Duodenal mucosa (tissue), 2 donors: Measurements from ENCODE around the gene GRIK4.

Experiments
- H3K27ac ChIP-seq: one replicate; pipeline ENCODE4 v1.7.0; 2013; ENCODE audit warnings: low read depth, low read length
- H3K27me3 ChIP-seq, 2 donors: one replicate each; pipeline ENCODE4 v1.7.0; 2013; ENCODE audit warnings: low read length in 2 of 2, control low read depth in 1 of 2; ENCODE audit not compliant: insufficient read depth in 2 of 2, control insufficient read depth in 1 of 2
- H3K36me3 ChIP-seq, 2 donors: one replicate each; pipeline ENCODE4 v1.7.0; 2013; ENCODE audit warnings: low read length in 2 of 2, control low read depth in 1 of 2; ENCODE audit not compliant: insufficient read depth in 2 of 2, control insufficient read depth in 1 of 2
- H3K4me1 ChIP-seq, 2 donors: one replicate each; pipeline ENCODE4 v1.7.0; 2013; ENCODE audit warnings: low read length in 2 of 2, control low read depth in 1 of 2; ENCODE audit not compliant: insufficient read depth in 2 of 2, control insufficient read depth in 1 of 2
- H3K4me3 ChIP-seq, 2 donors: one replicate each; pipeline ENCODE4 v1.7.0; 2013; ENCODE audit warnings: low read length in 2 of 2, low read depth in 1 of 2
- H3K9ac ChIP-seq, 2 donors: one replicate each; pipeline ENCODE4 v1.7.0; 2013; ENCODE audit warnings: low read length in 2 of 2, low read depth in 1 of 2
- H3K9me3 ChIP-seq, 2 donors: one replicate each; pipeline ENCODE4 v1.7.0; 2013; ENCODE audit warnings: low read length in 2 of 2, control low read depth in 1 of 2; ENCODE audit not compliant: control insufficient read depth in 1 of 2

The GRIK4 gene

DNA sequence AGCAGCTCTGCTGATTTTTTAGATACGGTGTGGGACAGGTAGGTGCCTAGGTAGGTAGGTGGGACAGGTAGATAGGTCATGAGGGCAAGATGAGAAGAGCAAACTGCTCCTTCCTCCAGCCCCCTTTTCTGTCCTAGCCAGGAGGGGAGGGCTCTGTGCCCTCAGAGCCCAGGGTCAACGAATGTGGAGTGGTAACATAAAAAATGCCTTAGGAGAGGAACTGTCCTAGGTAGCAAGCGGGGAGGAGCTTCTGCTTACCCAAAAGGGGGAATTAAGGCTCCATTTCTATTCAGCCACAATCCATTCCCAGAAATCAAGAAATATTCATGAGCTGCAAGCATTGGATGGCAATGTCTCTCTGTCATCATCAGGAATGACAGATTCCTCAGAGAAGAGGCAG is 234.8 kb downstream of the GRIK4 start:
- H3K4me3 ChIP-seq, result no peak overlapping the region
- H3K4me1 ChIP-seq, result no peaks in the 10 kb centered on the region
- no peak overlapping the region for H3K27ac ChIP-seq
- H3K9ac ChIP-seq, result no peak overlapping the region
- H3K36me3 ChIP-seq, result no peaks in the 10 kb centered on the region
- no peaks in the 10 kb centered on the region for H3K9me3 ChIP-seq
- no peaks in the 10 kb centered on the region for H3K27me3 ChIP-seq

DNA sequence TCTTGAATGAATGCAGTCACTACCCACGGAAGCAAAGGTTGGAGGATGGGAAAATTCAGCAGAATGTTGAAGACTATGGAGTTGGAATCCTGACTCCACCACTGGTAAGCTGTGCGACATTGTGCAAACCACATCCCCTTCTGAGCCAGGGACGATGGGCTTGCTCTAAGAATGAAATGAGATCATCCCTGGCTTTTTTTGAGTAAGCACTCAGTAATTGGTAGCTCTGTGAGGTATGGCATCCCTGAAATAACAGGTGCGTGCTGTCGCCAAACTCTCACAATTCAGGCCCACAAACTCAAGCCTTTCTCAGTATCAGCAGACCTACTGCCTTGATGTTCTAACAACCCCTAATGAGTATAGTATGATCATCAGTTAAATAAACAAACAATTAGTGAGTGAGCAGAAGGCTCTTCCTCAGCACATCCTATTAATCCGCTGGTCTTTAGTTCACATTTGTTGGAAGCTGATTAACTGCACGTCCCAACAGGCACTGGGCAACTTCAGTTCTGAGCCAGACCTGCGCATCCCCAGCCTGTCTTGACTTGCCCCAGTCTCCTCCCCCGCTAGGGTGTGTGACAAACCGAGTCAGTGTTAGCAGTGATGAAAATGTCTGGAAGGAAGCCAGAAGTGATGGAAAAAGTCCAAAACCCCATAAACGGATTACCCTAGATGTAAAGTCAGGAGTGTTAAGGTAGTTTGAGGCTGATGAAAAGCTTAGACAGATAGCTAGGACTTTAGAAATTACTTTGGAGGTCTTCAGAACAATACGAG is 235.5 kb downstream of the GRIK4 start:
- Histone ChIP-seq H3K27ac (no peak overlapping the region), H3K36me3 (no peaks in the 10 kb centered on the region), H3K9ac (no peak overlapping the region), H3K27me3 (no peaks in the 10 kb centered on the region), H3K4me3 (no peak overlapping the region), H3K4me1 (no peaks in the 10 kb centered on the region), H3K9me3 (no peaks in the 10 kb centered on the region)

DNA sequence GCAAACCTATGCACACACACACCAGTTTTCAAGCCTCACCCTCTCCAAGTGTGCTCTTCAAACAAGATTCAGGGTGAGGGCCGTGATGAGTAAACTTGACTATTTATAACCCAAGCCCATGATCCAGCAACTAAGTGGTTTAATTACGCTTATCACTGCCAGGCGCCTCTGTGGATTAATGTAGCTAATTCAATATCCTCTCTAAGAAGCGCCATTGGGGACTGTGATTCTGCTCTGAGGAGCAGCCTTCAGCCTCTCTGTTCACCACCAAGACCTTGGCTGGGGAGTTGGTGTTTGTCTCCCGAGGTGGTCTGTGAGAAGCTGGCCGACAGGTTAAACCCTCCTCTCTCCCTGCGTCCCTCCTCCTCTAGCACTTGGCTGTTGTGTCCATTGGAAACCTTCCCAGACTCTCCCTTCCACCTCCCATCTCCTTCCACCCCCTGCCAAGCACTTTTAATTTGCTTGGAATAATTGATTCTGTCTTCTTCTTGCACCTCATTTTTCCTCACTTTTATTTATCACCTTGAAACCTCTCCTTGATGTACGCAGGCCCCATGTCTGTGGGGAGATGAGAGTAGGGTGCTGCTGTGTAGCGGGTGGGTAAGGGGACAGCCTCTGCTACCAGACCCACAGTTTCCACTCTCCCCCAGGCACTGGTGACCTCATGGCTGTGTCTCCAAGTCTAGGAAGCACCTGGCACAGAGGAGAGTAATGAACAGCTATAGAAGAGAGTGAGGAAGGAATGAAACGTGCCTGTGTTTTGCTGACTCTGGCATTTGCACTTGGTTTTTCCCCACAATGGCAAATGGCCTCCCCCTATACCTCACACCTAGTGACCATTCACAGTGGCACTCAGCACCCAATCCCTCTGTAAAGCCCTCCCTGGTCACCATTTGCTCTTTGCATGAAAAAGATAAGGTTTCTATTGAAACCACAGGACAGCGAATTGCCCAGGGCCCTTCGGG is 236.6 kb downstream of the GRIK4 start:
- no peaks in the 10 kb centered on the region for H3K9me3 ChIP-seq
- no peak overlapping the region for H3K9ac ChIP-seq
- no peaks in the 10 kb centered on the region for H3K36me3 ChIP-seq
- no peak overlapping the region for H3K4me3 ChIP-seq
- no peaks in the 10 kb centered on the region for H3K4me1 ChIP-seq
- no peaks in the 10 kb centered on the region for H3K27me3 ChIP-seq
- no peak overlapping the region for H3K27ac ChIP-seq

DNA sequence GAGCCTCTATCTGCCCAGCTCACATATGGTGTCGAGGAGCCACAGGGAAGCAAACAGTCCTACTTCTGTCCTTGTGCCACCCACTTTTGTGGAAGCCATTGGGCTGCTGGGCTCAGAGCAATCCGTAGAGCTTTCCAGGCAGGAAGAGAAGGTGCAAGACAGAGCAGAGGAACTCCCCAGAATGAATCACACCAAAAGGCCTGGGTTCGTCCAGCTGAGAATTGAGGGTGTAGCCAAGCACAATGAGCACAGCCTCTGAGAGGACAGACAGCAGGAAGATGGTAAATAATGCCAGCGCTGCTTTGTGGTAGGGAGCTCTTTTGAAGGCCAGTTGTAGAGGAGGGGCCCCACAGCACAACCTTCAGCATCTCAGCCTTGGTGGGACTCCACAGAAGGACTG is 237.8 kb downstream of the GRIK4 start:
- H3K27me3 ChIP-seq, result no peaks in the 10 kb centered on the region

GRCh38 chr11:120750647-120751549 is 239.3 kb downstream of the GRIK4 start:
- Histone ChIP-seq H3K36me3 (no peaks in the 10 kb centered on the region), H3K9ac (no peak overlapping the region), H3K9me3 (no peaks in the 10 kb centered on the region), H3K4me3 (no peak overlapping the region), H3K27ac (no peak overlapping the region), H3K4me1 (no peaks in the 10 kb centered on the region), H3K27me3 (no peaks in the 10 kb centered on the region)

More for the DNA sequence above, 237.8 kb downstream of the GRIK4 start:
- Histone ChIP-seq H3K27ac (no peak overlapping the region), H3K9me3 (no peaks in the 10 kb centered on the region), H3K4me3 (no peak overlapping the region), H3K36me3 (no peaks in the 10 kb centered on the region), H3K4me1 (no peaks in the 10 kb centered on the region), H3K9ac (no peak overlapping the region)

GRCh38 chr11:120751550-120751949 is 240.0 kb downstream of the GRIK4 start:
- Histone ChIP-seq H3K27ac (no peak overlapping the region), H3K9ac (no peak overlapping the region), H3K4me3 (no peak overlapping the region), H3K4me1 (no peaks in the 10 kb centered on the region), H3K27me3 (no peaks in the 10 kb centered on the region), H3K36me3 (no peaks in the 10 kb centered on the region), H3K9me3 (no peaks in the 10 kb centered on the region)

DNA sequence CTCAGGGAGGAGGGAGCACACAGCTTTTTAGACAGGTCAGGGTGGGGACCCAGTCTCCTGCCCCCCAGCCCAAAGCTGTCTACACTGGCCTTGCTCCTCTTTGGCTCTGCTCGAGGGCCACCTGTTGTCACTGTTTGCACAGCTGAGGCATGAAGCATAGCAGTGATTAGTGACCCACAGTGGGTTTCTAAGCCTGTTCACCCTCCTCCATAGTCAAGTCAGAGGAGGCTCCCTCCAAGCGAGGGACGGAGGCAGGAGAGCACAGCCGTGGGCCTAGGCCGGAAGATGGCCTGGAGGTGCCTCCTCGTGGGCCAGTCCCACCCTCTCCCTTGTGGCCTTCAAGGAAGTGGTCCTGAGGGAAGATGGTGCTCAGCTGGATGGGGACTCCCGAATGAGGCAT is 241.1 kb downstream of the GRIK4 start:
- Histone ChIP-seq H3K27me3 (no peaks in the 10 kb centered on the region), H3K36me3 (no peaks in the 10 kb centered on the region), H3K9me3 (no peaks in the 10 kb centered on the region), H3K27ac (no peak overlapping the region), H3K4me1 (no peaks in the 10 kb centered on the region), H3K9ac (no peak overlapping the region), H3K4me3 (no peak overlapping the region)

GRCh38 chr11:120756931-120757330 is 245.4 kb downstream of the GRIK4 start:
- H3K9ac ChIP-seq, result no peak overlapping the region
- H3K4me3 ChIP-seq, result no peak overlapping the region
- no peaks in the 10 kb centered on the region for H3K4me1 ChIP-seq
- H3K27ac ChIP-seq, result no peak overlapping the region
- no peaks in the 10 kb centered on the region for H3K27me3 ChIP-seq
- no peaks in the 10 kb centered on the region for H3K36me3 ChIP-seq
- H3K9me3 ChIP-seq, result no peaks in the 10 kb centered on the region

DNA sequence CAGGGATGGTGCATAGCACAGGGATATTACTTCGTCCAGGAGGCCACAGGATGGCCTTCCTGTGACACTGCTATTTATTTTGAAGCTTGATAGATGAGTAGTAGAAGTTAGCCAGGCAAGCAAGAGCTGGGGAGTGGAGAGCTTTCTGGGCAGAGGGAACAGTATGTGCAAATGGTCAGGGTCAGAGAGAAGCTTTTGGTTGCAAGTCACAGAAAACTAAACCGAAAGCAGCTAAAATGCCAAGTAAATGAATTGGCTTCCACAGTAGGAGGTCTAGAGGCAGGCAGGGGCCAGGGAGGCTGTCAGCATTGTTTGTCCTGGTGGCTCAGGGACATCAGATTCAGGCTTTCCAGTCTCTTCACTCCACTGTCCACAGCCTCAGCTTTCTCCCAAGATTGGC is 247.5 kb downstream of the GRIK4 start:
- no peak overlapping the region for H3K4me3 ChIP-seq
- no peak overlapping the region for H3K9ac ChIP-seq
- no peaks in the 10 kb centered on the region for H3K36me3 ChIP-seq
- no peaks in the 10 kb centered on the region for H3K27me3 ChIP-seq
- H3K4me1 ChIP-seq, result no peaks in the 10 kb centered on the region
- no peaks in the 10 kb centered on the region for H3K9me3 ChIP-seq
- H3K27ac ChIP-seq, result no peak overlapping the region
